ENCODE data around the gene SFXN1.

The SFXN1 gene

DNA sequence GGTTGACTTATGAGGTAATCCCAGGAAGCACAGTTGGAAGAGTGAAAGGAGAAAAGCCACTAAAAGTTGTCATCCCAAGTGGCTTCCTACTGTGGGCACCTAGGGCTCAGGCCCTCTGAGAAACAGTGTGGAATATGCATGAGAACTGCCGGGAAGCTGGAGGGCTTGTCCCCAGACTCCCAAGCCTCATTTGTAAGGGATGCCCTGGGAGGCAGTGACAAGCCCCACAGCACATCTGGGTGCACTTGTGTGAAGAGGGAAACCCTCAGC is 64.5 kb downstream of the SFXN1 start:
- TF ChIP-seq, protein P1, sequence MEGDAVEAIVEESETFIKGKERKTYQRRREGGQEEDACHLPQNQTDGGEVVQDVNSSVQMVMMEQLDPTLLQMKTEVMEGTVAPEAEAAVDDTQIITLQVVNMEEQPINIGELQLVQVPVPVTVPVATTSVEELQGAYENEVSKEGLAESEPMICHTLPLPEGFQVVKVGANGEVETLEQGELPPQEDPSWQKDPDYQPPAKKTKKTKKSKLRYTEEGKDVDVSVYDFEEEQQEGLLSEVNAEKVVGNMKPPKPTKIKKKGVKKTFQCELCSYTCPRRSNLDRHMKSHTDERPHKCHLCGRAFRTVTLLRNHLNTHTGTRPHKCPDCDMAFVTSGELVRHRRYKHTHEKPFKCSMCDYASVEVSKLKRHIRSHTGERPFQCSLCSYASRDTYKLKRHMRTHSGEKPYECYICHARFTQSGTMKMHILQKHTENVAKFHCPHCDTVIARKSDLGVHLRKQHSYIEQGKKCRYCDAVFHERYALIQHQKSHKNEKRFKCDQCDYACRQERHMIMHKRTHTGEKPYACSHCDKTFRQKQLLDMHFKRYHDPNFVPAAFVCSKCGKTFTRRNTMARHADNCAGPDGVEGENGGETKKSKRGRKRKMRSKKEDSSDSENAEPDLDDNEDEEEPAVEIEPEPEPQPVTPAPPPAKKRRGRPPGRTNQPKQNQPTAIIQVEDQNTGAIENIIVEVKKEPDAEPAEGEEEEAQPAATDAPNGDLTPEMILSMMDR (conservative IDR thresholded peaks at IDR 0.05; ENCODE audit: low read depth, low read length): no peak
- DNase-seq (ENCODE audit: low read depth): no peak
- no peak overlapping the region for H3K4me3 ChIP-seq (ENCODE audit: low read depth, low read length)

DNA sequence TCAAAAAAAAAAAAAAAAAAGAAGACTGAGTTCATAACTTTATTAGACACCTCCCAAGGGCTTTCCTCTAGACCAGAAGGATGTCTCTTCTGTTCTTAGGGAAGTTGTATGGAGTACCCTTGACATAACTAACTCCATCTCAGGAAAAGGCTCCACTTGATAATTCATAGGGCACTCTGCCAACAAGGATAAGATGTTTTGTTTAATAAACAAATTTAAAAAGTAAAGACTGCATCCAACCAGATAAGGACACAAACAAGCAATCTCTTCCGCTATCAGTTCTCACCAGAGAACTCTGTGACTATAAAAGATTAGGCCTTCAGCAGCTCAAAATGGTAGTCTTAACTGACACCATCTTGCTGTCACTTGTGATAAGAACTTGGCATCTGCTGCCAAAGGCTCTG is 65.8 kb downstream of the SFXN1 start:
- TF ChIP-seq, protein P1 (conservative IDR thresholded peaks at IDR 0.05; ENCODE audit: low read depth, low read length): no peak

DNA sequence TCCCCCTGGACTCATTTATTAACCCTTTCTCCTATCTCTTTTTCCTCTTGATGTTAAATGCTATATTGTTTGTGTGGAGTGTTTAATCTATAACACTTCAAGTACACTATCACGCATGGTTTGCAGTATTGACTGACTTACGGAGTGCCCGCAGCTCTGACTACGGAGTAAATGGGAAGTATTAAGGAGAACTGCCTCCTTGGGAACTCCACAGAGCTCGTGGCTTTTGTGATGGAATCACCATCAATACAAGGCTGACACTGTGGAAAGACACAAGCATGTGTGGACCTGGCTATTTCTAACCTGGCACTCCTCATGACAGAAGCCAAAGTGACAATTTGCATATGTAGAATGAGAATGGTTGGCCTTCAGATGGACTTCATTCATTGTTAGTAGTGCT is 66.2 kb downstream of the SFXN1 start:
- H3K4me3 ChIP-seq (ENCODE audit: low read depth, low read length): no peak overlapping the region
- no peak for DNase-seq (ENCODE audit: low read depth)
- TF ChIP-seq, protein P1 (conservative IDR thresholded peaks at IDR 0.05; ENCODE audit: low read depth, low read length): no peak

More for the DNA sequence above, 65.8 kb downstream of the SFXN1 start:
- no peak overlapping the region for H3K4me3 ChIP-seq (ENCODE audit: low read depth, low read length)
- DNase-seq (ENCODE audit: low read depth): no peak

DNA sequence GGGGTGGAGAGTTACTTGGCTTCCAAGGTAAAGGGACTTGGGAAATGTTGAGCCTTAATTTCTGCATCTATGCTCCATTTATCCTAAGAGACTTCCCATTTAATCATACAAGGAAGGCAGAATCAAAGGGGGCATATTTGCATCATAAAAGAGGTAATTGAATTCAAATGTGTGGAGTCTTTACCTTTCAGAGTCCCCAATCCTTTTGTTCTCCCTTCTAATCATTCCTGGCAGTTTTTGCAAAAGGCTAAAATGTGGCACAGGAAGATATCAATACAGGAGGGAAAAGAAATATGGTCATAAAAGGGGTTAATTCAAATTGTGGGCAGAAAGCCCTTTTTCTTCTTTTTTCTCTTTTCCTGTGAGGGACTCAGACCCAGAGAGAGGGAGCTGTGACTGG is 69.5 kb downstream of the SFXN1 start:
- TF ChIP-seq, protein P1 (conservative IDR thresholded peaks at IDR 0.05; ENCODE audit: low read depth, low read length): no peak
- no peak overlapping the region for H3K4me3 ChIP-seq (ENCODE audit: low read depth, low read length)
- DNase-seq (ENCODE audit: low read depth): no peak

DNA sequence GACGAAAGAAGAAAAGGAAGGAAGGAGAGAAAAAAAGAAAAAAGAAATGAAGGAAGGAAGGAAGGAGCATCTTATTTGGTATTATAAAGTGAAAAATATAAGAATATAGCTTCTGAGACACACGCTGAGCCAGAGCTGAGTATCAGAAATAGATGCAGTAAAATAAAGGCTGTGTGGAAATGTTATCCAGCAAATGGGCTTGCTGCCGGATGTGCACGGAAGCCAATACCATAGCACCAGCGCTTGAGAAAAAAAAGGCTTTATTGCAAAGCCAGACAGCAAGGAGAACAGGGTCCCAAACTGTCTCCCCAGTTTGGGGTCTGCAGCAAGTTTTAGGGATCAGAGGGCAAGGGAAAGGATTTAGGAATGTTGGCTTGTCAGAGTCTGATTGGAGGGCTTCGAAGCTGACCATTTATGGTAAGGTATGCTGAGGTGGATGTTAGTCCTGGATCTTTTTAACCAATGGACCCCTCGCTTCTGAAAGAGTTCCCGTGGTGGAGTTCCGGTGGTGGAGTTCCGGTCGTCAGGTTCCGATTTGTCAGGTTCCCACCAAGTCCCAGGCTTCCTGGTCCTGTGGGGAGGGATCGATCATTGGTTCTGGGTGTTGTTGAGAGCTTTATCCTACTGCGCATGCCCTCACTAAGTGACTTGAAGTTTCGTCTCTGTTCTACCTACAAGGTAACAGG is 70.4 kb downstream of the SFXN1 start:
- DNase-seq (ENCODE audit: low read depth): no peak
- no peak overlapping the region for H3K4me3 ChIP-seq (ENCODE audit: low read depth, low read length)
- TF ChIP-seq, protein P1 (conservative IDR thresholded peaks at IDR 0.05; ENCODE audit: low read depth, low read length): no peak

DNA sequence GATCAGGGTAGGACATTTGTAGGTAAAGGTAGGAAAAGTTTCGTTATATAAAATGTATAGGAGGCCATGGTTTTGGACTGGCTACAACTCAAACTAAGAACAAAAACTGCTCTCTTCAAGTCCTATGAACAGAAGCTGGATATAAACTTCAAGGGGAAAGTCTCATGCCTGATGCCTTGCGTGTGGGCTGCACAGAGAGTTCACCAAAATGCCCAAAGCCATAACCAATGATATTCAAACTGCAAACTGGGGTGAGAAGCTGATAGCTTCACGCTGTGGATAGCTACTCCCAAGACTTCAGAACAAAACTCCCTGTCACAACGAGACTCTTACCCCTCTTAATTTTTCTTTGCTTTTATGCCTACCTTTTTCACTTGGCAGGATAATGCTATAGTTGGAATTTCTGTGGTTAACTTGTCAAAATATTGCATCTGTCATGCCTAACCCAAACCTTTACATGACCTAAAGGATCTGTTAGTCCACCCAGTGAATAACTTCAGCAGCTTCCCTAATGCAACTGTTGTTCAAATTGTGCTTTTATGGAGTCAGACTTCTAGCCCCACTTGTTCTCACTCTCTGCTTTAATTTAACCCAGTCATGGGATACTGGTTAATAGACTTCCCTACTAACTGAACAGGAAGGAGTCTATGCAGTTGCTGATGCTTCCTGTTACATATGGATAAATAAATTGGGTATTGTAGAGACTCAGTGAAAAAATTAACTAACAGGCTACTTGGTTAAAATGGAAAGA is 71.9 kb downstream of the SFXN1 start:
- no peak for DNase-seq (ENCODE audit: low read depth)
- TF ChIP-seq, protein P1 (conservative IDR thresholded peaks at IDR 0.05; ENCODE audit: low read depth, low read length): no peak
- H3K4me3 ChIP-seq (ENCODE audit: low read depth, low read length): no peak overlapping the region

DNA sequence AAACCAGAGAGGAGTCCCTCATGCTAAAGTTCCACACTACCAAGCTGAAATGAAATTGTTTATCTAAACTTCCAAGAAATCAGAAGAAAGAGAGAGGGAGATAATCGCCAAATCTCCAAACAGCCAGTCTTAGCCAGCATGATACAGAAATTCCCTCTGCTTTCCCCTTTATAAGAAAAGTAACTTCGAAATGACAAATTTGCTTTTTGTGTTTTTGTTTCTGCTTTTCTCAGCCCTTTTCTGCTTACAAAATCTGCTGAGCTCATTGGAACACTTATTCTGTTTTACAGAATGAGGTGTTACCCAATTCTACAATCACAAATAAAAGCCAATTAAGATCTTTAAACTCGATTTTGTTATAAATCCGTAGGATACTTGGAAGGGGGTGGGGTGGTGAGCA is 72.9 kb downstream of the SFXN1 start:
- DNase-seq (ENCODE audit: low read depth): no peak
- no peak overlapping the region for H3K4me3 ChIP-seq (ENCODE audit: low read depth, low read length)
- TF ChIP-seq, protein P1 (conservative IDR thresholded peaks at IDR 0.05; ENCODE audit: low read depth, low read length): no peak
